Fibroblast of lung (primary cell): ENCODE results near the gene GNPAT. TPM values are rescaled to one million over a fixed set of nuclear protein-coding genes. Genes with fewer than 3 reads are reported as not detected.

Experiments
- DNase-seq, 2 donors: peaks; one replicate each; pipeline versions ENCODE4 v3.0.0 to v3.0.0-alpha.2; 2010; ENCODE audit warnings: low read depth in 2 of 2
- H2AFZ ChIP-seq: 2 replicates; pipeline ENCODE4 v1.5.1; 2012; ENCODE audit warnings: low read length, control low read depth, inconsistent platforms
- H3K27ac ChIP-seq: 2 replicates; pipeline ENCODE4 v1.5.1; 2011; ENCODE audit warnings: low read length, control low read depth; ENCODE audit not compliant: insufficient read depth
- H3K27me3 ChIP-seq: 2 replicates; pipeline ENCODE4 v1.5.1; 2011; ENCODE audit warnings: mild to moderate bottlenecking, low read length; ENCODE audit not compliant: control insufficient read depth, insufficient read depth
- H3K36me3 ChIP-seq: 2 replicates; pipeline ENCODE4 v1.5.1; 2011; ENCODE audit warnings: low read length; ENCODE audit not compliant: control insufficient read depth, insufficient read depth
- H3K4me1 ChIP-seq: 2 replicates; pipeline ENCODE4 v1.5.1; 2011; ENCODE audit warnings: low read length; ENCODE audit not compliant: control insufficient read depth, insufficient read depth; ENCODE audit errors: extremely low read depth
- H3K4me2 ChIP-seq: 2 replicates; pipeline ENCODE4 v1.5.1; 2011; ENCODE audit warnings: low read length, control low read depth; ENCODE audit not compliant: insufficient read depth; ENCODE audit errors: extremely low read depth
- H3K4me3 ChIP-seq, 4 experiments: fragments of 200-600 bp in 1 of 4; sonication (generic) in 1 of 4; replicated peaks in 1 of 4; 2 replicates each; pipeline ENCODE4 v1.5.1; 2011 to 2016; ENCODE audit warnings: low read length in 4 of 4, low read depth in 3 of 4, mild to moderate bottlenecking in 3 of 4, control low read depth in 2 of 4, inconsistent platforms in 1 of 4, mixed read lengths in 1 of 4; ENCODE audit not compliant: insufficient read depth in 1 of 4; ENCODE audit errors: control extremely low read depth in 1 of 4
- H3K79me2 ChIP-seq: 2 replicates; pipeline ENCODE4 v1.5.1; 2012; ENCODE audit warnings: mild to moderate bottlenecking, low read length, inconsistent platforms; ENCODE audit not compliant: control insufficient read depth, insufficient read depth
- H3K9ac ChIP-seq: 2 replicates; pipeline ENCODE4 v1.5.1; 2011; ENCODE audit warnings: mild to moderate bottlenecking, low read length, control low read depth; ENCODE audit not compliant: insufficient read depth
- H3K9me3 ChIP-seq: 2 replicates; pipeline ENCODE4 v1.5.1; 2012; ENCODE audit warnings: low read depth, low read length; ENCODE audit not compliant: control insufficient read depth, insufficient read depth
- H4K20me1 ChIP-seq: 2 replicates; pipeline ENCODE4 v1.5.1; 2011; ENCODE audit warnings: low read length; ENCODE audit not compliant: control insufficient read depth, insufficient read depth; ENCODE audit errors: extremely low read depth
- EZH2 ChIP-seq: IDR thresholded peaks from 2 replicates; pipeline ENCODE4 v1.5.1; 2012; ENCODE audit warnings: low read length, control low read depth, mild to moderate bottlenecking; ENCODE audit errors: missing control alignments
- polyA plus RNA-seq, 2 donors: library from polyadenylated mRNA; depleted of rRNA in 1 of 2; stranded (reverse) in 1 of 2; unstranded in 1 of 2; fragments of >200 nt; gene quantifications; 2 replicates each; pipeline ENCODE4 v1.2.1, GENCODE V29; 2011 to 2012; ENCODE audit warnings: missing spikeins in 1 of 2
- total RNA-seq: library from RNA; depleted of rRNA; stranded (reverse); fragments of >200 nt; gene quantifications from 2 replicates; pipeline ENCODE4 v1.2.1, GENCODE V29; 2014
- TF ChIP-seq, protein P1 (sequence below), 2 donors: IDR thresholded peaks in 1 of 2; conservative IDR thresholded peaks in 1 of 2; 1 replicate in 1 of 2; 2 replicates in 1 of 2; pipeline ENCODE4 v1.5.1; 2011 to 2012; ENCODE audit warnings: low read length in 2 of 2, control low read depth in 1 of 2, inconsistent platforms in 1 of 2, low read depth in 1 of 2, mild to moderate bottlenecking in 1 of 2

Gene GNPAT
- total and polyA plus RNA-seq, 2 donors (not counting 1 experiment from before 2014, with no cell fraction given) = 42.5 to 60.4 TPM

DNA sequence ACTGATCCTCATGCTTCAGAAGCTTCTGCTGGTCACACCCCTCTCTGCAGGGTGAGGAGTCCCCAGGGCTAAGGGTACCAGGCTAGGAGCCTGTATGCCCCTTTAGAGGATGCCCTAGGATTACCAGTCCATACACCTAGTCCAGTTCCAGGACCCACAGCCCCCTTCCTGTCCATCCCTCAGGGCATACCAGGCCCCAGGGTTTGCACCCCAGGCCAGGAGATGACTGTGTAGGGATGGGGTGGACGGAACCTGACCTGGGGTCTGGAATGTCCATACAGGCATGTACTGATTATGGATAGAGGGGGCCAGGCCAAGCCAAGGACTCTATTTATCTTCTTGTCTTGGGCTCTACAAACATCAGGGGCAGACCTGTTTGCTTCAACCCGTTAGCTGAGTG is 44.3 kb upstream of the GNPAT start:
- Histone ChIP-seq H3K4me2 (no peak overlapping the region), H3K36me3 (no peaks in the 10 kb centered on the region), H3K27ac (no peak overlapping the region), H3K79me2 (no peaks in the 10 kb centered on the region), H4K20me1 (no peaks in the 10 kb centered on the region), H3K4me1 (no peaks in the 10 kb centered on the region), H2AFZ (no peak overlapping the region), H3K9me3 (no peaks in the 10 kb centered on the region), H3K4me3 (no peak overlapping the region), H3K27me3 (no peaks in the 10 kb centered on the region), H3K9ac (no peak overlapping the region)
- DNase-seq = no peak
- TF ChIP-seq EZH2 = no peak
- TF ChIP-seq, protein P1, sequence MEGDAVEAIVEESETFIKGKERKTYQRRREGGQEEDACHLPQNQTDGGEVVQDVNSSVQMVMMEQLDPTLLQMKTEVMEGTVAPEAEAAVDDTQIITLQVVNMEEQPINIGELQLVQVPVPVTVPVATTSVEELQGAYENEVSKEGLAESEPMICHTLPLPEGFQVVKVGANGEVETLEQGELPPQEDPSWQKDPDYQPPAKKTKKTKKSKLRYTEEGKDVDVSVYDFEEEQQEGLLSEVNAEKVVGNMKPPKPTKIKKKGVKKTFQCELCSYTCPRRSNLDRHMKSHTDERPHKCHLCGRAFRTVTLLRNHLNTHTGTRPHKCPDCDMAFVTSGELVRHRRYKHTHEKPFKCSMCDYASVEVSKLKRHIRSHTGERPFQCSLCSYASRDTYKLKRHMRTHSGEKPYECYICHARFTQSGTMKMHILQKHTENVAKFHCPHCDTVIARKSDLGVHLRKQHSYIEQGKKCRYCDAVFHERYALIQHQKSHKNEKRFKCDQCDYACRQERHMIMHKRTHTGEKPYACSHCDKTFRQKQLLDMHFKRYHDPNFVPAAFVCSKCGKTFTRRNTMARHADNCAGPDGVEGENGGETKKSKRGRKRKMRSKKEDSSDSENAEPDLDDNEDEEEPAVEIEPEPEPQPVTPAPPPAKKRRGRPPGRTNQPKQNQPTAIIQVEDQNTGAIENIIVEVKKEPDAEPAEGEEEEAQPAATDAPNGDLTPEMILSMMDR (conservative IDR thresholded peaks at IDR 0.05 in 1 of 2, IDR thresholded peaks at IDR 0.05 in 1 of 2; ENCODE audit: low read depth in 1 of 2, low read length in 2 of 2) = no peak

DNA sequence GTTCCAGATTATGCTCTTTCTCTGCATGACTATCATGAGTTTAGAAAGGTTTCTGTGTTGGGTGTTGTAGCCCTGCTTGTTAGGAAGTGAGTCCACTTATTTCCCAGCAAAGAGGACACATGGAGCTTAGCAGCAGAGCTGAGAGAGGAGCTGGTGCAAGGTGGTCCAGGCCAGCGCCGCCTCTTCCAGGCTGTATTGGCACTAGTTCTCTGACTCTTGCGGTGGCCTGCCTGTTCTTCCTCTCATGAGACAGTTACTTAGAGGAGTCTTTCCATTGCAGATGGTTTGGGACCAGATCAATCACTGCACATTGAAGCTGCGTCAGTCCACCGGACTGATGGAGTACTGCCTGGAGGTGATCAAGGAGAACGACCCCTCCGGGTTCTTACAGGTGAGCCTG is 41.1 kb upstream of the GNPAT start:
- TF ChIP-seq, protein P1 (conservative IDR thresholded peaks at IDR 0.05 in 1 of 2, IDR thresholded peaks at IDR 0.05 in 1 of 2; ENCODE audit: low read depth in 1 of 2, low read length in 2 of 2) = no peak
- no peak for TF ChIP-seq EZH2
- Histone ChIP-seq H2AFZ (no peak overlapping the region), H3K9ac (no peak overlapping the region), H3K4me3 (no peak overlapping the region), H3K4me2 (no peak overlapping the region), H3K4me1 (no peaks in the 10 kb centered on the region), H3K27me3 (peaks cover 2% of the 10 kb centered on the region), H3K79me2 (no peaks in the 10 kb centered on the region), H4K20me1 (no peaks in the 10 kb centered on the region), H3K27ac (no peak overlapping the region), H3K9me3 (no peaks in the 10 kb centered on the region), H3K36me3 (no peaks in the 10 kb centered on the region)
- no peak for DNase-seq

DNA sequence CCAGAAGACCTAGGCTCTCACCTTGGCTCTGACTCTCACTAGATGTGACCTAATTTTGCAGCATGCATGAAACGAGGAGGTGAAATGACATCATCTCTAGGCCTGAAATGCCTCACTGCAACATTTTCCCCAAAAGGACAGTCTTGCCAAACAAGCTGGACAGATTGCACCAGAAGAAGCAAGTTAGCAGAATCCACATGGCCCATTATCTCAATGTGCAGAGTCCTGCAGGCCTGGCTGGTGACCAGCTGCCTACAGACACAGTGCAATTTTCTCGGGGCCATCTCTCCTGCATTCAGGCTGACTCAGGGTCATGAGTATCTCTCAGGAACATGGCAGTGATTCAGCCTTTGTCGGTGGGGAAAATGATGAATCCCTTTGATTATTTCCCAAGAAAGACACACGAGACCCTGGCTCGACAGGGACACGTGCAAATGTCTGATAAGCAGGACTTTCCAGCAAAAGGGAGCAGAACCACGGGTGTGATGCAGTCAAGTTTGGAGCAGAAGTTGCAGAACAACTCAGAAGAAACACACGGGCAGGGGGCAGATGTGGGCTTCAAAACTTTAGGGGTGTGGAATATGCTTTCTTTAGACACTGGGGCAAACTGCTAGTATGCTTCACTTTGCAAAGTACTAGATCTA is 40.5 kb upstream of the GNPAT start:
- H3K27me3 ChIP-seq = peaks cover 2% of the 10 kb centered on the region
- no peak overlapping the region for H2AFZ ChIP-seq
- H3K4me3 ChIP-seq = no peak overlapping the region
- H3K36me3 ChIP-seq = no peaks in the 10 kb centered on the region
- DNase-seq = peak; percentile 27
- no peaks in the 10 kb centered on the region for H4K20me1 ChIP-seq
- H3K27ac ChIP-seq = no peak overlapping the region
- H3K9ac ChIP-seq = no peak overlapping the region
- TF ChIP-seq, protein P1 (conservative IDR thresholded peaks at IDR 0.05 in 1 of 2, IDR thresholded peaks at IDR 0.05 in 1 of 2; ENCODE audit: low read depth in 1 of 2, low read length in 2 of 2) = no peak
- no peak for TF ChIP-seq EZH2
- no peak overlapping the region for H3K4me2 ChIP-seq
- H3K9me3 ChIP-seq = no peaks in the 10 kb centered on the region
- H3K4me1 ChIP-seq = no peaks in the 10 kb centered on the region
- no peaks in the 10 kb centered on the region for H3K79me2 ChIP-seq
